ENCODE results near the gene CPNE1.
"Not testable (repeated sequence)": the region's sequence is repeated elsewhere in the genome, so short reads cannot be mapped to it uniquely, and the experiment has no call there.

CPNE1 gene

DNA sequence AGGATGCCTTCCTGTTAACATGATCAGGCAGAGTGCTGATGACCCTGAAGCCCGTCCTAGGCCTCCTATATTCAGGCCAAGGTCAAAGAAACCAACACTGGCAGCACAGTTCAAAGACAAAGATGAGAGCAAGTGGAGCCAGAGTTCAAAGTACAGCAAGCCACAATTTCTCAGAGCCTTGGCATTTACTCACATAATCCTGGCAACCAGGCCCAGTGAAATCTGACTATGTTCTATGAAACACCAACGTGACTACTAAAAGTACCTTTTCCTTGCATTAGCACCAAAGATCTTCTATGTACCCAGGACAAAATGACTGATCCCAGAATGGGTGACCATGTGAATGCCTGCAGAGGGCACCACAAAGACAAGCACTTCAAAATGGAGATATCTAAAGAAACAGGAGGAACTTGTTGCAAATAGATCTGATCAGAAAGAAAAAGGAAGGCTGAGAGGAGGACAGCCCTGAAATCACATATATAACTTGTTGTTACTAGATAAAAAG, 30.6 kb upstream of the CPNE1 start:
- Histone ChIP-seq H3K4me3 (ENCODE audit: low read depth, low read length) (no peak overlapping the region), H3K36me3 (ENCODE audit: control insufficient read depth, insufficient read depth, low read length) (peaks cover 8% of the 10 kb centered on the region), H3K4me1 (ENCODE audit: control insufficient read depth, insufficient read depth, low read length) (no peaks in the 10 kb centered on the region), H3K9ac (ENCODE audit: low read depth, low read length) (no peak overlapping the region), H3K9me3 (ENCODE audit: control insufficient read depth, insufficient read depth, low read length) (no peaks in the 10 kb centered on the region), H3K27me3 (ENCODE audit: control insufficient read depth, insufficient read depth, low read length) (no peaks in the 10 kb centered on the region)

DNA sequence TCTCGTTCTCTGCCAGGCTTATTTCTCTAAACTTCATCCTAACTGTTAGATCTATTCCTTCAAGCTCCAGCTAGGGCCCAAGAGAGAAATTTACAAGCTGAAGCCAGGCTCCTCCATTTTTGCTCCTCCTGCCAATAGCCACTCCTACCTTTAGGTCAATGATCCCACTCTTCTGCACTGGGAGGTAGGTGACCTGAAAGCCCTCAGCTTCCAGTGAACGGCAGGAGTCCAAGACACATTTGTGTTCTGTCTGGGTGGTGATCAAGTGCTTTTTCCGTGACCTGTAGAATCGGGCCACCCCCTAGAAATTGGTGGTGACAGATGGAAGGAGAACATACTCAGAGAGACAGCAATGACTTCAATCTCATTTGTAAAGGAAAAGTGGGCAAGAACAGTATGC, 25.6 kb upstream of the CPNE1 start:
- no peak overlapping the region for H3K4me3 ChIP-seq (ENCODE audit: low read depth, low read length)
- no peak overlapping the region for H3K9ac ChIP-seq (ENCODE audit: low read depth, low read length)
- H3K36me3 ChIP-seq (ENCODE audit: control insufficient read depth, insufficient read depth, low read length): peaks cover 8% of the 10 kb centered on the region
- H3K4me1 ChIP-seq (ENCODE audit: control insufficient read depth, insufficient read depth, low read length): no peaks in the 10 kb centered on the region
- H3K9me3 ChIP-seq (ENCODE audit: control insufficient read depth, insufficient read depth, low read length): no peaks in the 10 kb centered on the region
- H3K27me3 ChIP-seq (ENCODE audit: control insufficient read depth, insufficient read depth, low read length): no peaks in the 10 kb centered on the region

DNA sequence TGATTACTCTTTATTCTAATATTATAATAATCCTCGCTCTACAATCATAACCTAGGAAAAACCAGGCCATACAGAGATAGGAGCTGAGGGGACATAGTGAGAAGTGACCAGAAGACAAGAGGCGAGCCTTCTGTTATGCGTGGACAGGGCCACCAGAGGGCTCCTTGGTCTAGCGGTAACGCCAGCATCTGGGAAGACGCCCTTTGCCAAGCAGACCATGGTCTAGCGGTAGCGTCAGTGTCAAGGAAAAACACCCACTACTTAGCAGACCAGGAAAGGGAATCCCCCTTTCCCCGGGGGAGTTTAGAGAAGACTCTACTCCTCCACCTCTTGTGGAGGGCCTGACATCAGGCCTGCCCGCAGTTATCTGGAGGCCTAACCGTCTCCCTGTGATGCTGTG, 22.2 kb upstream of the CPNE1 start:
- H3K4me3 ChIP-seq (ENCODE audit: low read depth, low read length); H3K36me3 ChIP-seq (ENCODE audit: control insufficient read depth, insufficient read depth, low read length): not testable (repeated sequence)

DNA sequence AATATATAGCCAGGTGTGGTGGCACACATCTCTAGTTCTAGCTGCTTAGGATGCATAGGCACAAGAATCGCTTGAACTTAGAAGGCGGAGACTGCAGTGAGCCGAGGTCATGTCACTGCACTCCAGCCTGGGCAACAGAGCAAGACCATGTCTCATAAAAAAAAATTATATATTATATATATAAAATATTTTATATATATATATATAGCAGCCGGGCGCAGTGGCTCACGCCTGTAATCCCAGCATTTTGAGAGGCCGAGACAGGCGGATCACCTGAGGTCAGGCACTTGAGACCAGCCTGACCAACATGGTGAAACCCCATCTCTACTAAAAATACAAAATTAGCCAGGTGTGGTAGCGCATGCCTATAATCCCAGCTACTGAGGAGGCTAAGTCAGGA, 20.7 kb upstream of the CPNE1 start:
- H3K4me1 ChIP-seq (ENCODE audit: control insufficient read depth, insufficient read depth, low read length); H3K4me3 ChIP-seq (ENCODE audit: low read depth, low read length); H3K36me3 ChIP-seq (ENCODE audit: control insufficient read depth, insufficient read depth, low read length); H3K9ac ChIP-seq (ENCODE audit: low read depth, low read length); H3K27me3 ChIP-seq (ENCODE audit: control insufficient read depth, insufficient read depth, low read length); H3K9me3 ChIP-seq (ENCODE audit: control insufficient read depth, insufficient read depth, low read length): not testable (repeated sequence)

More for the DNA sequence above, 22.2 kb upstream of the CPNE1 start:
- H3K9me3 ChIP-seq (ENCODE audit: control insufficient read depth, insufficient read depth, low read length); H3K9ac ChIP-seq (ENCODE audit: low read depth, low read length); H3K4me1 ChIP-seq (ENCODE audit: control insufficient read depth, insufficient read depth, low read length); H3K27me3 ChIP-seq (ENCODE audit: control insufficient read depth, insufficient read depth, low read length): not testable (repeated sequence)

DNA sequence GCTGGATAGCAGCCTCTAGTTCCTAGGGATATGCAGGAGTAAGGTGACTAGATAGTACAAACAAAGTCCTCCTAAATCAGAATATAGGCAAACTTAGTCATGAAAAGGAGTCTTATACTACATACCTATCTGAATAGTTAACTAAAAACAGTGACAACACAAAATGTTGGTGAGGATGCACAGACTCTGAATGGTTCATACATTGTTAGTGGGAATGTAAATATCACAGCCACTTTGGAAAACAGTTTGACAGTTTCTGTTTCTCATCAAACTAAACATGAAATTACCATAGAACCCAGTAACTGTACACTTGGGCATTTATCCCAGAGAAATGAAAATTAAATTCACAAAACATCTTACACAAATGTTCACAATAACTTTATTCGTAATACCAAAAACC, 17.3 kb upstream of the CPNE1 start:
- Histone ChIP-seq H3K9ac (ENCODE audit: low read depth, low read length) (no peak overlapping the region), H3K27me3 (ENCODE audit: control insufficient read depth, insufficient read depth, low read length) (no peaks in the 10 kb centered on the region), H3K9me3 (ENCODE audit: control insufficient read depth, insufficient read depth, low read length) (no peaks in the 10 kb centered on the region), H3K4me3 (ENCODE audit: low read depth, low read length) (no peak overlapping the region), H3K36me3 (ENCODE audit: control insufficient read depth, insufficient read depth, low read length) (no peaks in the 10 kb centered on the region), H3K4me1 (ENCODE audit: control insufficient read depth, insufficient read depth, low read length) (no peaks in the 10 kb centered on the region)

DNA sequence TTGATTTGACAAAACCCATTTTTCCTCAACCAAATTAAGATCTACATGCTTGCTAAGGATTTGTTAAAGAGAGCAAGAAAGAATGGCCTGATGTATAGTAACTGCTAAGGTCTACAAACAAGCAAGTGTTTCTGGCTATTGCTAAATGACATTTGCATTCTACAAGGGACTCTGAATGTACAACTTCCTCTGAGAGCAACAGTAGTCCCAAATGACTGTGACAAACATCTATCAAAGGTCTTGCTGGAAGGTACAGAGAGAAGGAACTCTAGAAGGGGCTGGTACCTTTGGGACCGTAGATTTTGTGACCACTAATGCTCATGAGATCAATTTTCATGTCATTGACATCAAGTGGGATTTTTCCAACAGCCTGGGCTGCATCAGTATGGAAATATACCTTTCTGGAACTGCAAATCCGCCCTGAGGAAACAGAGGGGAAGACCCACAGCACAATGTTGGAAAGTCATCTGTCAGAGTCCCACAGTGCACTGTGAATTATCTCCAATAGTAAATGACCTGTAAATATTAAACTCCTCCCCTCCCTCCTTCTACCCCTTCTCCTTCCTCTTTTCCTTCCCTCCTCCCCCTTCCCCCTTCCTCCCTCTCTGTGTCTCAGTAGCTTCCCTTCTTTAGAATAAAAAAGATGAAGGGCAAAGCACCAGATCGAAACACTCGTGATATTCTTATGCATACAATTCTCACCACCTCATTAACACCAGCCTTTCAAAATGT, 15.9 kb upstream of the CPNE1 start:
- Histone ChIP-seq H3K27me3 (ENCODE audit: control insufficient read depth, insufficient read depth, low read length) (no peaks in the 10 kb centered on the region), H3K9ac (ENCODE audit: low read depth, low read length) (no peak overlapping the region), H3K36me3 (ENCODE audit: control insufficient read depth, insufficient read depth, low read length) (no peaks in the 10 kb centered on the region), H3K9me3 (ENCODE audit: control insufficient read depth, insufficient read depth, low read length) (no peaks in the 10 kb centered on the region), H3K4me3 (ENCODE audit: low read depth, low read length) (no peak overlapping the region), H3K4me1 (ENCODE audit: control insufficient read depth, insufficient read depth, low read length) (no peaks in the 10 kb centered on the region)

DNA sequence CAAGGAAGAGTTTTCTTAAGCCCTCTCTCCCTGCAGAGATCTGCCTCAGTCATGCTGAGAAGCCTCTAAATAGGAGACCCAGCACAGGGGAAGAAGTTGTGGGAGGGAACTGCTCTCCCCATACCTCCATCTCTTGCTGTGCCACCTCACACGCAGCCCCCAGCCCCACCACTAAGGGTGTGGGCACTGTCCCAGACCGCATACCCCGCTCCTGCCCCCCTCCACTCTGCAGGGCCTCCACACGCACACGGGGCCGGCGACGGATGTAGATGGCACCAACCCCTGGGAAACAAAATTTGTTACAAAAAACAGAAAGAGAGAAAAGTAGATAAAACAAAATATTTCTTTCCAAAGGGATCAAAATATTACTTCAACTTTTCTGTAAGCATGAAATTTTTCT, 10.2 kb upstream of the CPNE1 start:
- Histone ChIP-seq H3K36me3 (ENCODE audit: control insufficient read depth, insufficient read depth, low read length) (peaks cover 5% of the 10 kb centered on the region), H3K27me3 (ENCODE audit: control insufficient read depth, insufficient read depth, low read length) (no peaks in the 10 kb centered on the region), H3K9me3 (ENCODE audit: control insufficient read depth, insufficient read depth, low read length) (no peaks in the 10 kb centered on the region), H3K4me1 (ENCODE audit: control insufficient read depth, insufficient read depth, low read length) (no peaks in the 10 kb centered on the region), H3K9ac (ENCODE audit: low read depth, low read length) (no peak overlapping the region), H3K4me3 (ENCODE audit: low read depth, low read length) (no peak overlapping the region)

DNA sequence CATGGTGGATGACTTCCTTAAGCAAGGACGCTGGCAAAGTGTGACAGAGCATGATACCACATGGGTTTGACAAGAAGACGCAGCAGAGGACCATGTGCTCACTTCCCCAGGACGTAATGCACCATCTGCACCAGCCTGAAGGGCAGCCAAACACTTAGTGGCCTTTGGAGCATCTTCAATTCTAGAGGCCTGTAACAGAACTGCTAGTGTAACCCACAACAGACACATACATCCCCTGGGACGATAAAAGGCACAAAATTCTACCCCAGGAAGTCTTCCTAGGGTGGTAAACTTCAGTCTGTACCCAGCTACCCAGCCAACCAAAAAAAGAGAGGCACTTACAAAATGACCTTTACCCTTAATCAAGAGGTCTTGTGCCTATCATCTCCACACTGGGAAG, 9.2 kb upstream of the CPNE1 start:
- H3K36me3 ChIP-seq (ENCODE audit: control insufficient read depth, insufficient read depth, low read length): peaks cover 5% of the 10 kb centered on the region
- no peaks in the 10 kb centered on the region for H3K4me1 ChIP-seq (ENCODE audit: control insufficient read depth, insufficient read depth, low read length)
- H3K9me3 ChIP-seq (ENCODE audit: control insufficient read depth, insufficient read depth, low read length): no peaks in the 10 kb centered on the region
- no peaks in the 10 kb centered on the region for H3K27me3 ChIP-seq (ENCODE audit: control insufficient read depth, insufficient read depth, low read length)
- H3K9ac ChIP-seq (ENCODE audit: low read depth, low read length): no peak overlapping the region
- H3K4me3 ChIP-seq (ENCODE audit: low read depth, low read length): no peak overlapping the region

DNA sequence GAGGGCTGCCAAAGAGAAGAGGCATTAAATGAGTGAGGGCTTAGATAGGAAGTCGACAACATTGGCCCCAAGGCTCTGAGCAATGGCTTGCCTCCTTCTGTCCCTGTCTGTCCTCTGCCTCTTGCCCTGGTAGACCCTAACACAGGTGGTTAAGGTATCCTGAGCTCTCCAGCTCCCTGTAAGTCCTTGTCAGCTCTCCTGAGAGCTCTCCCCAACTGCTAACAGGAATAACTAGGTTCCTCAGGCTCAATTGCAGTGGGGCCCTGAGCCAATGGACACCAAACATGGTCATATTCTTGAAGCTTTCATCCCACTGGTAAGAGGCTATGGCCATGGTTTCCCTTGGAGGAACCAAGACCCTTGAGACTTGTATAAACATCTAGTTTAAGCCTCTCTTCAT, 5.0 kb upstream of the CPNE1 start:
- Histone ChIP-seq H3K4me1 (ENCODE audit: control insufficient read depth, insufficient read depth, low read length) (no peaks in the 10 kb centered on the region), H3K9ac (ENCODE audit: low read depth, low read length) (no peak overlapping the region), H3K36me3 (ENCODE audit: control insufficient read depth, insufficient read depth, low read length) (peaks cover 5% of the 10 kb centered on the region), H3K9me3 (ENCODE audit: control insufficient read depth, insufficient read depth, low read length) (no peaks in the 10 kb centered on the region), H3K4me3 (ENCODE audit: low read depth, low read length) (no peak overlapping the region), H3K27me3 (ENCODE audit: control insufficient read depth, insufficient read depth, low read length) (no peaks in the 10 kb centered on the region)

DNA sequence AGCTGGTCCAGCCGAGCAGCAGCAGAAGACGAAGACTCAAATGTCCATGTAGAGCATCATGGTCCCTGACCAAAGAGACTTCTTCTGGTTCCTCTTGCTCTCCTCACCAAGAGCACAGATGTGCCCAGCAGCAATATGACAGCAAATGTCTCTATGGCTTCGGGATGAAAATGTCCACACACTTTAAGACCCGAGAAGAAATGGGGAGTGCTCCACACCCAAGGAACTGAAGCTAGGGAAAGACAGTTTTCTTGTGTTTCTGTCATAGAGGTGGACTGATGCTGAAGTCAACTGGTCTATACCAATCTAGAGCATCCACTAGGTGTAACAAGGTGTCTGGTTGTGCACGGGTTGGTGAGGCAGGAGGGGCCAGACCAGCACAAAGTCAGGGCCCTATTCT, 4.5 kb upstream of the CPNE1 start:
- H3K4me1 ChIP-seq (ENCODE audit: control insufficient read depth, insufficient read depth, low read length): no peaks in the 10 kb centered on the region
- no peaks in the 10 kb centered on the region for H3K27me3 ChIP-seq (ENCODE audit: control insufficient read depth, insufficient read depth, low read length)
- peaks cover 3% of the 10 kb centered on the region for H3K36me3 ChIP-seq (ENCODE audit: control insufficient read depth, insufficient read depth, low read length)
- H3K9me3 ChIP-seq (ENCODE audit: control insufficient read depth, insufficient read depth, low read length): no peaks in the 10 kb centered on the region
- no peak overlapping the region for H3K9ac ChIP-seq (ENCODE audit: low read depth, low read length)
- H3K4me3 ChIP-seq (ENCODE audit: low read depth, low read length): no peak overlapping the region

DNA sequence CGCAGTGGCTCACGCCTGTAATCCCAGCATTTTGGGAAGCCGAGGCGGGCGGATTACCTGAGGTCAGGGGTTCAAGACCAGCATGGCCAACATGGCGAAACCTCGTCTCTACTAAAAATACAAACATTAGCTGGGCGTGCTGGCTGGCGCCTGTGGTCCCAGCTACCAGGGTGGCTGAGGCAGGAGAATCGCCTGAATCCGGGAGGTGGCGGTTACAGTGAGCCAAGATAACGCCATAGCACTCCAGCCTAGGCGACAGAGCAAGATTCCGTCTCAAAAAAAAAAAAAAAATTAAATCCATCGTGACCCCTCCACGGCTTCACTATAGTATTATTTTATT, 1.2 kb upstream of the CPNE1 start:
- Histone ChIP-seq H3K9ac (ENCODE audit: low read depth, low read length) (no peak overlapping the region), H3K36me3 (ENCODE audit: control insufficient read depth, insufficient read depth, low read length) (peaks cover under 1% of the 10 kb centered on the region), H3K4me3 (ENCODE audit: low read depth, low read length) (no peak overlapping the region), H3K27me3 (ENCODE audit: control insufficient read depth, insufficient read depth, low read length) (no peaks in the 10 kb centered on the region), H3K9me3 (ENCODE audit: control insufficient read depth, insufficient read depth, low read length) (no peaks in the 10 kb centered on the region), H3K4me1 (ENCODE audit: control insufficient read depth, insufficient read depth, low read length) (peaks cover 4% of the 10 kb centered on the region)

DNA sequence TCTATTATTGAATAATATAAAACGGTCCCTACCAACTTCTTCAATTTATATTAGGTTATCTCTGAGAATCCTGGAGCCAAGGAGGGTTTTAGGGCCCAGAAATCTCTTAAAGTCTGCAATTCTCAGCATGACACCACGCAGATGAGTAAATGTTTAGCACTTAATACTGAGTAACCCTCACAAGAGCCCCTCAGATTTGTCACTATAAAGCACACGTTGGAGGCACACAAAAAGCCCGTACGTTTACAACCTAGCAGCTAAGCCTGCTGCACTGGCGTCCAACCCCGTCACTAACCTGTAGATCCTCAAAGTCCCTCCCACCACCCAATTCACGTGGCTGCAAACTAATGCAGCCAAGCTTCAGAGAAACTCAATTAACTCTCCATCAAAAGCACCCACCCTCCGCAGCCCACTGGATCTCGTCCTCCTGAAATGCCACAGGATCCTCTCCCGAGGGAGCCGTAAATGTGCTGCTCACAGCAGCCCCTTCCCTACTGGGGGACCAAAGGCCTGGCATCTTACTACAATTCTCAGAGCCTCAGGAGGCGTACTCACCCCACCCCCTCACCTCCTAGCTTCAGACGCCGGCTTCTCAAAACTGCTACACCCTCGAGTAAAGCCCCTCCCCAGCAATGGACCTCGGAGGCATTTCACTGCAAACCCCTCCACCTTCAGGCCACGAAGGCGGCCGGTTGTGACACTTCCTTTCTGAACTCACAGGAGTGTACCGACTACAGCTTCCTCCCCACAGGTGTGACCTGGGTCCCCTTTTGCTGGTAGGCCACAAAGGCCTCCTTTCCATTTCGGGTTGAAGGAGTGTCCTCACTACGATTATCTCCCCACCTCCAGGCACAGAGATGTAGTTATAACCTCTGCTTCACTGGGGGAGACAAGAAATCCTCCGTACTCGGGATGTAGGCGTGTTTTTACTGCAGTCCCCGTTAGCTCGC, 909 bp downstream of the CPNE1 start:
- Histone ChIP-seq H3K9me3 (ENCODE audit: control insufficient read depth, insufficient read depth, low read length) (no peaks in the 10 kb centered on the region), H3K9ac (ENCODE audit: low read depth, low read length) (peak overlapping the region; percentile 100), H3K4me1 (ENCODE audit: control insufficient read depth, insufficient read depth, low read length) (peaks cover 13% of the 10 kb centered on the region), H3K36me3 (ENCODE audit: control insufficient read depth, insufficient read depth, low read length) (no peaks in the 10 kb centered on the region), H3K4me3 (ENCODE audit: low read depth, low read length) (peak overlapping the region; percentile 100), H3K27me3 (ENCODE audit: control insufficient read depth, insufficient read depth, low read length) (no peaks in the 10 kb centered on the region)

Measured in iPS-15b (cell line).